Measurements from ENCODE around the gene FRYL.

FRYL gene

DNA sequence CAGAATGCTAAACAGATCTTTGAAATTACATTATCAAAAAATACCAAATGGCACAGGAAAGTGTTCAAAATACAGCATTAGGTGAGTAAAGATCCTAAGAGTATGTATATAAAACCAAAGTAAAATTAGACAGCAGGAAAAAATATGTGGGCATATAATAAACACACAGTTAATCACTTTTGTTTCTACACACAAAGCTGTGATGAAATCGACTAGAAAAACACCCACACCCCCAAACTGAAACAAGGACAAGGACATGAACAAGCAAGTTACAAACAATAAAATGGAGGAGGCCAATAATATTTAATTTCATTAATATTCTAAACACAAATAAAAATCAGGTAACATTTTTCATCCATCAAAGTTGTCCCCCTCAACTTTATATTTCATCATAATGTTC is 143.2 kb downstream of the FRYL start:
- TF ChIP-seq CTCF (IDR thresholded peaks at IDR 0.05; ENCODE audit: poor library complexity, severe bottlenecking): no peak
- no peak for ATAC-seq (ENCODE audit: low read depth)
- Histone ChIP-seq H3K4me1 (ENCODE audit: insufficient read depth, poor library complexity, severe bottlenecking) (peaks cover 24% of the 10 kb centered on the region), H3K9me3 (ENCODE audit: severe bottlenecking) (no peaks in the 10 kb centered on the region), H3K27ac (ENCODE audit: poor library complexity, severe bottlenecking) (no peak overlapping the region), H3K36me3 (ENCODE audit: low read depth) (0 out of 2 replicates have a peak, but pooled peaks cover 10% of the 10 kb centered on the region), H3K4me3 (ENCODE audit: severe bottlenecking) (no peak overlapping the region), H3K27me3 (ENCODE audit: insufficient read depth, poor library complexity, severe bottlenecking) (no peaks in the 10 kb centered on the region)
- no peak for DNase-seq (ENCODE audit: low spot score)

DNA sequence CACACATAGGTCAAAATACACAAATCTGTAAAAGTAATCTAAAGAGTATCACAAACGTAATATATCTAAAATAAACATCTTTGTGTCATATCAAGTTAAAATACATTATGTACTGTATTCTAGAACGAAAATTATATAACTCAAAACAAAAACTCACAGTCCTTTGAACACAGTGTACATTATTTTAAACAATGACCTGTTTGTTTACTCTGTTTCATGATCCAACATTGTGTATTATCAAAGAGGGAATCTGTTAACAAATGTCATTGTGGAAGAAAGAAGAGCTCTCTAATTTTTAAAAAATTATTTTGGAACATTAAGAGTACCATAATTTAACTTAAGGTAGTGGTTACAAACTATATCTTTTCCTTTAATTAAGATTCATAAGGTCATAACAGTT is 144.1 kb downstream of the FRYL start:
- TF ChIP-seq CTCF (IDR thresholded peaks at IDR 0.05; ENCODE audit: poor library complexity, severe bottlenecking): no peak
- no peak overlapping the region for H3K4me3 ChIP-seq (ENCODE audit: severe bottlenecking)
- H3K27ac ChIP-seq (ENCODE audit: poor library complexity, severe bottlenecking): no peak overlapping the region
- ATAC-seq (ENCODE audit: low read depth) (no peak), DNase-seq (ENCODE audit: low spot score) (no peak)
- H3K9me3 ChIP-seq (ENCODE audit: severe bottlenecking): no peaks in the 10 kb centered on the region
- peaks cover 24% of the 10 kb centered on the region for H3K4me1 ChIP-seq (ENCODE audit: insufficient read depth, poor library complexity, severe bottlenecking)
- H3K27me3 ChIP-seq (ENCODE audit: insufficient read depth, poor library complexity, severe bottlenecking): no peaks in the 10 kb centered on the region
- 0 out of 2 replicates have a peak, but pooled peaks cover 10% of the 10 kb centered on the region for H3K36me3 ChIP-seq (ENCODE audit: low read depth)

- Histone ChIP-seq H3K36me3 (ENCODE audit: low read depth) (0 out of 2 replicates have a peak, but pooled peaks cover 14% of the 10 kb centered on the region), H3K27me3 (ENCODE audit: insufficient read depth, poor library complexity, severe bottlenecking) (no peaks in the 10 kb centered on the region), H3K4me3 (ENCODE audit: severe bottlenecking) (no peak overlapping the region), H3K27ac (ENCODE audit: poor library complexity, severe bottlenecking) (no peak overlapping the region), H3K4me1 (ENCODE audit: insufficient read depth, poor library complexity, severe bottlenecking) (peaks cover 24% of the 10 kb centered on the region), H3K9me3 (ENCODE audit: severe bottlenecking) (no peaks in the 10 kb centered on the region)
- DNase-seq (ENCODE audit: low spot score) (no peak), ATAC-seq (ENCODE audit: low read depth) (peak; percentile 61; the same call in 2 of the 3 replicates)
- no peak for TF ChIP-seq CTCF (IDR thresholded peaks at IDR 0.05; ENCODE audit: poor library complexity, severe bottlenecking)
Measured at GRCh38 chr4:48635310-48635709, 144.8 kb downstream of the FRYL start.

DNA sequence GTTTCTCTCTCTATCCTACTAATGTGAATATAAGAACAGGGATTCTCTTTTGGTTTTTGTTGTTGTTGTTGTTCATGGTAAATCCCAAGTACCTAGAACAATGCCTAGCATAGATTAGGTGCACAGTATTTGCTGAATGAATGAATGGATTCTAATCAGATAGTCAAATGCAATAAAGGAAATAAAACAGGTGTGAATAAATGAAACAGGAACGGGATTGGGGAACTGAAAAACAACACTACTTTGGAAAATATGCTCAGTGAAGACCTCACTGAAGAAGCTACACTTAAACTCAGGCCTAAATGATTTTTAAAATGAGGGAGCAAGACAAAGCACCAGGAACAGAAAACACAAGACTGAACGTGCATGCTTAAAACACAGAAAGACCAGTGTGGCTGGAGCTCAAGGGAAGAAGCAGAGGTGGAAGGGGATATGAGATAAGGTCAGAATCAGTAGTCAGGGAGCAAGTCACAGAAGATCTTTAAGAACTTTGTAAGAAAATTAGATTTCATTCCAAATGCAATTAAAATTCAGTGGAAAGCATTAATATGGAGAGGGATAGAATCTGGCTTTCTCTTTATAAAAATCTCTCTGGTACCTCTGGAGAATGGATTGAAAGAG is 145.3 kb downstream of the FRYL start:
- ATAC-seq (ENCODE audit: low read depth): no peak
- H3K4me3 ChIP-seq (ENCODE audit: severe bottlenecking): no peak overlapping the region
- H3K27ac ChIP-seq (ENCODE audit: poor library complexity, severe bottlenecking): no peak overlapping the region

More for the DNA sequence above, 145.3 kb downstream of the FRYL start:
- no peak for DNase-seq (ENCODE audit: low spot score)
- Histone ChIP-seq H3K27me3 (ENCODE audit: insufficient read depth, poor library complexity, severe bottlenecking) (no peaks in the 10 kb centered on the region), H3K9me3 (ENCODE audit: severe bottlenecking) (no peaks in the 10 kb centered on the region), H3K36me3 (ENCODE audit: low read depth) (0 out of 2 replicates have a peak, but pooled peaks cover 14% of the 10 kb centered on the region), H3K4me1 (ENCODE audit: insufficient read depth, poor library complexity, severe bottlenecking) (peaks cover 24% of the 10 kb centered on the region)
- no peak for TF ChIP-seq CTCF (IDR thresholded peaks at IDR 0.05; ENCODE audit: poor library complexity, severe bottlenecking)

Data from RWPE2 (cell line).